Kidney epithelial cell (primary cell): Measurements from ENCODE around the gene PAQR4. TPM values are rescaled to one million over a fixed set of nuclear protein-coding genes. Genes with fewer than 3 reads are reported as not detected.

Experiments
- DNase-seq: peaks from one replicate; pipeline ENCODE4 v3.0.0-alpha.2; 2010; ENCODE audit warnings: low read depth
- H3K27me3 ChIP-seq: 2 replicates; pipeline ENCODE4 v1.6.0; 2011; ENCODE audit warnings: low read length; ENCODE audit not compliant: control insufficient read depth, insufficient read depth
- H3K36me3 ChIP-seq: 2 replicates; pipeline ENCODE4 v1.5.1; 2011; ENCODE audit warnings: low read length; ENCODE audit not compliant: control insufficient read depth, insufficient read depth
- H3K4me3 ChIP-seq: 2 replicates; pipeline ENCODE4 v1.5.1; 2011; ENCODE audit warnings: low read depth, mild to moderate bottlenecking, control low read depth, low read length
- total RNA-seq: library from RNA; depleted of rRNA; stranded (reverse); fragments of >200 nt; gene quantifications from 2 replicates; pipeline ENCODE4 v1.2.3, GENCODE V29; 2015
- TF ChIP-seq, protein P1 (sequence below): IDR thresholded peaks from 2 replicates; pipeline ENCODE4 v1.5.1; 2011; ENCODE audit warnings: mild to moderate bottlenecking, moderate library complexity, low read length, control low read depth, inconsistent platforms; ENCODE audit not compliant: insufficient read depth, poor library complexity, severe bottlenecking

PAQR4 gene
- total RNA-seq, 1 donor from 2014 or later: 15.2 TPM

DNA sequence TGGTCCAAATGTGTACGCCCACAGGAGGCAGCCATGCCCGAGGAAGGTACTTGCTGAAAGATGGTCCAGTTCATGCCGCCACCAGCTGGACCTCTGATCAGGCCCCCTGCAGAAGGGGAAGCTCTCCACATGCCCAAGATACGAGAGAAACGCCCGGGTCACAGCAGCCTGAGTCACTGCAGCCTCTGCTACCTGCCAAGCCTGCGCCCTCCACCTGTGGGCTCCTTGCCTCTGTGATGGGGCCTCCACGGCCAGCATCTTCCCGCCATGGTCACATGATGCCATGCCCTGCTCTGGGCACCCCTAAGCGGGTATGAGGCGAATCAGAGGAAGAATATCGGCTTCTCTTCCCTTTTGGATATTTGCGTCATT, 18.8 kb upstream of the PAQR4 start:
- Histone ChIP-seq H3K4me3 (no peak overlapping the region), H3K27me3 (peaks cover 22% of the 10 kb centered on the region), H3K36me3 (no peaks in the 10 kb centered on the region)
- DNase-seq: no peak
- TF ChIP-seq, protein P1, sequence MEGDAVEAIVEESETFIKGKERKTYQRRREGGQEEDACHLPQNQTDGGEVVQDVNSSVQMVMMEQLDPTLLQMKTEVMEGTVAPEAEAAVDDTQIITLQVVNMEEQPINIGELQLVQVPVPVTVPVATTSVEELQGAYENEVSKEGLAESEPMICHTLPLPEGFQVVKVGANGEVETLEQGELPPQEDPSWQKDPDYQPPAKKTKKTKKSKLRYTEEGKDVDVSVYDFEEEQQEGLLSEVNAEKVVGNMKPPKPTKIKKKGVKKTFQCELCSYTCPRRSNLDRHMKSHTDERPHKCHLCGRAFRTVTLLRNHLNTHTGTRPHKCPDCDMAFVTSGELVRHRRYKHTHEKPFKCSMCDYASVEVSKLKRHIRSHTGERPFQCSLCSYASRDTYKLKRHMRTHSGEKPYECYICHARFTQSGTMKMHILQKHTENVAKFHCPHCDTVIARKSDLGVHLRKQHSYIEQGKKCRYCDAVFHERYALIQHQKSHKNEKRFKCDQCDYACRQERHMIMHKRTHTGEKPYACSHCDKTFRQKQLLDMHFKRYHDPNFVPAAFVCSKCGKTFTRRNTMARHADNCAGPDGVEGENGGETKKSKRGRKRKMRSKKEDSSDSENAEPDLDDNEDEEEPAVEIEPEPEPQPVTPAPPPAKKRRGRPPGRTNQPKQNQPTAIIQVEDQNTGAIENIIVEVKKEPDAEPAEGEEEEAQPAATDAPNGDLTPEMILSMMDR: no peak

DNA sequence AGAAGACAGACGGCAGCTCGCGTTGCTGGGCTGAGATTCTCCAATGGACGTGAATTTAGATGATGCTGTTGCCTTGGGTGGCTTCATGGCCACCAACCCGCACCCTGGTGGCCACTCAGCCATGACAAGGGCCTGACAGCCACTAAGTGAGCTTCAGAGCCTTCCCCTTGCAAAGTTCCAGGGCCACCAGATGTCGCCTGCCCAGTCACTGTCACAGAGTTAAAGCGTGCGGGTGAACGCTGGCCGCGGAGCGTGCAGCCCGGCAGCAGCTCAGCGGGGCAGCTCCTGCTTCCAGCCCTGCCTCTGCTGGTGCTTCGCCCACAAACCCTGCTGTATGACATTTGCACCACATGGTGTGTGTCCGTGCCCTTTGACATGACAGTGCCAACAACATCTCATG, 18.4 kb upstream of the PAQR4 start:
- H3K27me3 ChIP-seq: peaks cover 22% of the 10 kb centered on the region
- TF ChIP-seq, protein P1: no peak
- no peak overlapping the region for H3K4me3 ChIP-seq
- no peaks in the 10 kb centered on the region for H3K36me3 ChIP-seq
- no peak for DNase-seq

DNA sequence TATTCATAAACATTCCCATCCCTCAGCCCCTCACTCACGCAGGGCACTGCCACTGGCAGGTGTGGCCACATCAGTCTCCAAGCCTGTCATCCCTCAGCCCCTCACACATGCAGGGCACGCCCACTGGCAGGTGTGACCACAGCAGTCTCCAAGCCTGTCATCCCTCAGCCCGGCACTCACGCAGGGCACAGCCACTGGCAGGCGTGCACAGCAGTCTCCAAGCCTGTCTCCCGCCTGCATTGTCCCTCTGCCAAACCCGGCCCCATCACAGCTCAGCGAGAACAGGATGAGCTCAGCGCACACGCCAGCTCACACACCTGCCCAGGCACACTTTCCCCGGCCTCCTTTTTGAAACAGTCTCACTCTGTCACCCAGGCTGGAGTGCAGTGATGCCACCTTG, 16.5 kb upstream of the PAQR4 start:
- Histone ChIP-seq H3K36me3 (no peaks in the 10 kb centered on the region), H3K27me3 (peaks cover 26% of the 10 kb centered on the region), H3K4me3 (no peak overlapping the region)
- TF ChIP-seq, protein P1: no peak
- no peak for DNase-seq

DNA sequence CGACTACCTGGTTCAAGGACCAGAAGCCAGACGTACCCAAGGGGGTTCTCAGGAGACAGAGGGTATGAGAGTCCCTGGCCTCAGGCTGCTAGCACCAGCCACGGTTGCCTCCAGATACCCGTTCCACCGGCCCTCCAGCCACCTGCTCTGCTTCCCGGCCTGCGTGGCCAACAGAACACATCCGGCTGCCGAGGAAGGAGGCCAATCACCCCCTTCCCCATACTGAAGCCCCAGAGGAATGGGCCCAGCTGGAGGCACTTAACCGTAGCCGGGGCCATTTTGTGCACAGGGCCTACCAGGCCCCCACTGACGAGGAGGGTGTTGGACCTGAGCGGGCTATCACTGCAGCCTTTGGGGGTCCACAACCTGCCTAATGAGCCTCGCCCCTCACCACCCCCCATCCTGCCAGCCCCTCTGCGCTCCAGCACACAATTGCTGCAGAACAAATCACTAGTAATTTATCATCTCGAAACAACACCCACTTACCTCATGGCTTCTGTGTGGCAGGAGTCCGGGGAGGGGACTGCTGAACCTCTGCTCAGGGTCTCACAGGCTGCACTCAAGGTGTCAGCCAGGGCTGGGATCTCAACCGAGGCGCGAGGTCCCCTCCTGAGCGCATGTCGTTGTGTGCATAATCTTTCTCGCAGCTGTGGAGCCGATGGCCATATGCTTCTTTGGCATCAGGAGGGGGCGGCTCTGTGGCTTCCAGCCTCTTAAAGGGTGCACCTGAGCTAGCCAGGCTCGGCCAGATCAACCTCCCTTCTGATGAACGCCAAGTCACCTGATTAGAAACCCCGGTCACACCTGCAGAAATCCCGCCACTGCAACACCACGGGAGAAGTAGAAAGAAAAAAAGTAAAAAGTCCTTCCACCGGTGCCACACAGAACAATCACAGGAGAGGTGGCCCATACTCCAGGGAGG, 15.2 kb upstream of the PAQR4 start:
- TF ChIP-seq, protein P1: no peak
- no peak for DNase-seq
- no peaks in the 10 kb centered on the region for H3K36me3 ChIP-seq
- peaks cover 26% of the 10 kb centered on the region for H3K27me3 ChIP-seq
- no peak overlapping the region for H3K4me3 ChIP-seq

DNA sequence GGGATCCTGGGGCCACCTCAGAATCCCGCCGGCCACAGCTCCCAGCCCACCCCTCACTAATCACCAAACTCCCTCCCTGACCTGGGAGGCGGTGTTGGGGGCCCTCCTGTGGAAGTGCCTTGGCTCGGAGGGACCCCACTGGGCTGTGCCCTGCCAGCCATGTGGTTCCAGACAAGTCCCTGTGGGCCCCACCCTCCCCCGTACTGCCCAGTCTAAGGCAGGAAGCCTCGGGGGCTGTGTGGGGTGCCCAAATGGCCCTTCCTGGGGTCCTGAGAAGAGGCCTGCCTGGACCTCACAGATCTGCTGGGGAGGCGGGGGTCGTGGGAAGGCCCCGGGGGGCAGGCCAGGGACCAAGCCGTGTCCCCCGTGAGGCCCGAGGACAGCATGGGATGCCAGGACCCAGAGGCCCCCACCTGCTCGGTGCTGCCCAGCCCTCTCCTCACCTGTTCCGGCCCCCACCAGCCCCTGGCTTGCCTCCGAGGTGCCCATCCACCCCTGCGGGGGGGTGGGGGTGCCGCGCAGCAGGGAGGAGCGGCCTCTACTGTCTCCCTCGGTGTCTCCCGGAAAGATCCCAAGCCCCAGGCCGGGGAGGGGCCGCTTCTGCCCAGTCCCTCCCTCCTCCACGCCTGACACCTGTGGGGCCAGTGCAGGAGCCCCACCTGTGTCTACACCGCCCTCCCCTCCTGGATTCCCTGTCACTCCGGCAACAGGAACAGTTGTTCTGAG, 14.3 kb upstream of the PAQR4 start:
- TF ChIP-seq, protein P1: no peak
- no peaks in the 10 kb centered on the region for H3K36me3 ChIP-seq
- no peak overlapping the region for H3K4me3 ChIP-seq
- DNase-seq: no peak
- peaks cover 26% of the 10 kb centered on the region for H3K27me3 ChIP-seq
